Measurements from ENCODE around the gene LYZL2.

Gene LYZL2

GRCh38 chr10:30581779-30582380 lies 47.7 kb downstream of the LYZL2 start:
- peak in 1 of 2 experiments; percentile 25 for DNase-seq (ENCODE audit: low read depth in 1 of 2, low spot score in 1 of 2)

GRCh38 chr10:30580676-30581075 lies 48.9 kb downstream of the LYZL2 start:
- Histone ChIP-seq H3K27me3 (ENCODE audit: insufficient read depth, poor library complexity, severe bottlenecking) (no peaks in the 10 kb centered on the region), H3K4me3 (replicated peaks; ENCODE audit: insufficient read depth, low read length) (no peak overlapping the region), H3K27ac (replicated peaks) (no peak overlapping the region)
- TF ChIP-seq POLR2AphosphoS5 (IDR thresholded peaks at IDR 0.05; ENCODE audit: low read depth) (no peak), SPI1 (IDR thresholded peaks at IDR 0.05; ENCODE audit: borderline replicate concordance, low read depth) (no peak), REST (IDR thresholded peaks at IDR 0.05; ENCODE audit: insufficient replicate concordance, low read depth) (no peak), CTCF (IDR thresholded peaks at IDR 0.05; ENCODE audit: insufficient read depth, low read length) (no peak), GABPA (IDR thresholded peaks at IDR 0.05; ENCODE audit: low read depth) (no peak)
- no peak for DNase-seq (ENCODE audit: low read depth in 1 of 2, low spot score in 1 of 2)

More at GRCh38 chr10:30581779-30582380, 47.7 kb downstream of the LYZL2 start:
- TF ChIP-seq REST (IDR thresholded peaks at IDR 0.05; ENCODE audit: insufficient replicate concordance, low read depth) (no peak), CTCF (IDR thresholded peaks at IDR 0.05; ENCODE audit: insufficient read depth, low read length) (peak; percentile 7)
- no peaks in the 10 kb centered on the region for H3K27me3 ChIP-seq (ENCODE audit: insufficient read depth, poor library complexity, severe bottlenecking)
- no peak overlapping the region for H3K4me3 ChIP-seq (replicated peaks; ENCODE audit: insufficient read depth, low read length)
- no peak overlapping the region for H3K27ac ChIP-seq (replicated peaks)

- DNase-seq (ENCODE audit: low read depth in 1 of 2, low spot score in 1 of 2): no peak
- Histone ChIP-seq H3K27ac (replicated peaks) (no peak overlapping the region), H3K27me3 (ENCODE audit: insufficient read depth, poor library complexity, severe bottlenecking) (no peaks in the 10 kb centered on the region), H3K4me3 (replicated peaks; ENCODE audit: insufficient read depth, low read length) (no peak overlapping the region)
- TF ChIP-seq CTCF (IDR thresholded peaks at IDR 0.05; ENCODE audit: insufficient read depth, low read length): no peak
- TF ChIP-seq POLR2AphosphoS5 (IDR thresholded peaks at IDR 0.05; ENCODE audit: low read depth): no peak
- no peak for TF ChIP-seq SPI1 (IDR thresholded peaks at IDR 0.05; ENCODE audit: borderline replicate concordance, low read depth)
- no peak for TF ChIP-seq REST (IDR thresholded peaks at IDR 0.05; ENCODE audit: insufficient replicate concordance, low read depth)
- no peak for TF ChIP-seq GABPA (IDR thresholded peaks at IDR 0.05; ENCODE audit: low read depth)
Measured at GRCh38 chr10:30580241-30580640, 49.3 kb downstream of the LYZL2 start.

Data from HL-60 (cell line).